HCT116 (cell line): ENCODE results near the gene EML4. TPM values are rescaled to one million over a fixed set of nuclear protein-coding genes. Genes with fewer than 3 reads are reported as not detected.

Experiments used
- ATAC-seq: fragments of 200-7000 bp; cut with Tn5 transposase; 2 replicates; pipeline ENCODE4 v1.9.1; 2020; ENCODE audit warnings: mild to moderate bottlenecking, moderate library complexity
- BruUV-seq: library from RNA; stranded (reverse); fragments of 400-500 nt; replicated peaks from 2 replicates; lab custom pipeline; 2021; lab: Mats Ljungman, UMichigan
- CTCF ChIA-PET: fragments of 300-600 bp; sonication (Branson Sonifier 250); formaldehyde crosslinking; loops from one replicate; lab custom pipeline; 2021; ENCODE audit warnings: antibody characterized with exemption; lab: Charles Lee
- POLR2A ChIA-PET: fragments of 300-600, 350-600 bp; sonication (Branson Sonifier 250); formaldehyde crosslinking; loops from one replicate; lab custom pipeline; 2021; ENCODE audit warnings: antibody characterized with exemption; lab: Charles Lee
- RAD21 ChIA-PET, 2 experiments: fragments of 300-600 bp; sonication (Branson Sonifier 250); formaldehyde crosslinking; loops; one replicate each; lab custom pipeline; 2023; ENCODE audit warnings: low total read pairs in 2 of 2; ENCODE audit not compliant: uncharacterized antibody in 2 of 2, unreplicated experiment in 2 of 2, low non-redundant PET in 1 of 2; lab: Charles Lee
- DNase-seq: peaks from one replicate; pipeline ENCODE4 v3.0.0-alpha.2; 2010; ENCODE audit warnings: low read depth, low spot score
- H2AFZ ChIP-seq: fragments of 200-600 bp; shearing (Covaris generic), sonication (generic); 2 replicates; pipeline ENCODE4 v1.6.1; 2017; ENCODE audit warnings: low read depth, mixed run types, mixed read lengths, antibody characterized with exemption, low read length; ENCODE audit not compliant: poor library complexity, severe bottlenecking
- H3K27ac ChIP-seq: 2 replicates; pipeline ENCODE4 v1.5.1; 2012; ENCODE audit warnings: low read depth, low read length
- H3K27me3 ChIP-seq: fragments of 200-600 bp; sonication (generic); 2 replicates; pipeline ENCODE4 v1.6.1; 2016; ENCODE audit warnings: mixed run types, low read length, mixed read lengths; ENCODE audit not compliant: insufficient read depth
- H3K36me3 ChIP-seq, 2 experiments: fragments of 200-500 bp in 1 of 2; fragments of 200-600 bp in 1 of 2; sonication (Bioruptor generic) in 1 of 2; sonication (generic) in 1 of 2; 2 replicates each; pipeline versions ENCODE4 v1.5.1 to v1.6.1; 2014 to 2016; ENCODE audit warnings: low read length in 2 of 2, inconsistent platforms in 1 of 2, mixed read lengths in 1 of 2, mixed run types in 1 of 2; ENCODE audit not compliant: insufficient read depth in 2 of 2, control insufficient read depth in 1 of 2
- H3K4me1 ChIP-seq, 2 experiments: fragments of 200-600 bp in 1 of 2; sonication (generic) in 1 of 2; 2 replicates each; pipeline versions ENCODE4 v1.5.1 to v1.6.1; 2012 to 2017; ENCODE audit warnings: low read length in 2 of 2, inconsistent platforms in 1 of 2, mild to moderate bottlenecking in 1 of 2, mixed read lengths in 1 of 2, mixed run types in 1 of 2, moderate library complexity in 1 of 2; ENCODE audit not compliant: insufficient read depth in 2 of 2, control insufficient read depth in 1 of 2
- H3K4me2 ChIP-seq: fragments of 200-600 bp; sonication (generic); 2 replicates; pipeline ENCODE4 v1.6.1; 2017; ENCODE audit warnings: mixed run types, low read length, mixed read lengths
- H3K4me3 ChIP-seq, 2 experiments: fragments of 200-600 bp in 1 of 2; sonication (generic) in 1 of 2; replicated peaks in 1 of 2; 2 replicates each; pipeline ENCODE4 v1.5.1; 2011 to 2016; ENCODE audit warnings: low read length in 2 of 2, control low read depth in 1 of 2, low read depth in 1 of 2, mild to moderate bottlenecking in 1 of 2, mixed read lengths in 1 of 2, mixed run types in 1 of 2
- H3K79me2 ChIP-seq: fragments of 200-600 bp; sonication (generic); 2 replicates; pipeline ENCODE4 v1.6.1; 2017; ENCODE audit warnings: mild to moderate bottlenecking, mixed run types, low read length, moderate library complexity, mixed read lengths; ENCODE audit not compliant: insufficient read depth
- H3K9ac ChIP-seq: fragments of 200-600 bp; sonication (generic); 2 replicates; pipeline ENCODE4 v1.6.1; 2016; ENCODE audit warnings: low read length, mixed read lengths
- H3K9me2 ChIP-seq: fragments of 200-600 bp; sonication (generic), shearing (Covaris generic); 2 replicates; pipeline ENCODE4 v1.6.1; 2017; ENCODE audit warnings: mixed run types, mild to moderate bottlenecking, moderate library complexity; ENCODE audit not compliant: insufficient read depth
- H3K9me3 ChIP-seq, 2 experiments: fragments of 200-500 bp in 1 of 2; fragments of 200-600 bp in 1 of 2; sonication (Bioruptor generic) in 1 of 2; sonication (generic) in 1 of 2; 2 replicates each; pipeline ENCODE4 v1.6.1; 2014 to 2017; ENCODE audit warnings: low read length in 2 of 2, mixed read lengths in 2 of 2, inconsistent platforms in 1 of 2, low read depth in 1 of 2, mild to moderate bottlenecking in 1 of 2, mixed run types in 1 of 2, moderate library complexity in 1 of 2; ENCODE audit not compliant: control insufficient read depth in 1 of 2, insufficient read depth in 1 of 2
- H4K20me1 ChIP-seq: fragments of 200-600 bp; sonication (generic), shearing (Covaris generic); 2 replicates; pipeline ENCODE4 v1.6.1; 2017; ENCODE audit warnings: mixed run types, mild to moderate bottlenecking, moderate library complexity; ENCODE audit not compliant: insufficient read depth
- CEBPB ChIP-seq: IDR thresholded peaks from 2 replicates; pipeline ENCODE4 v1.6.1; 2012; ENCODE audit warnings: low read depth
- EGR1 ChIP-seq: IDR thresholded peaks from 2 replicates; pipeline ENCODE4 v1.6.1; 2012; ENCODE audit warnings: low read depth
- ELF1 ChIP-seq: IDR thresholded peaks from 2 replicates; pipeline ENCODE4 v1.6.1; 2012; ENCODE audit warnings: low read depth, borderline replicate concordance
- EZH2 ChIP-seq: fragments of 200-600 bp; sonication (generic); IDR thresholded peaks from 2 replicates; pipeline ENCODE4 v1.6.1; 2017; ENCODE audit warnings: antibody characterized with exemption, mixed run types
- JUND ChIP-seq: IDR thresholded peaks from 2 replicates; pipeline ENCODE4 v1.6.1; 2012
- POLR2A ChIP-seq: IDR thresholded peaks from 2 replicates; pipeline ENCODE4 v1.7.0; 2011; ENCODE audit warnings: borderline replicate concordance; ENCODE audit not compliant: insufficient read depth, insufficient read length; ENCODE audit errors: extremely low read depth
- POLR2AphosphoS5 ChIP-seq: IDR thresholded peaks from 2 replicates; pipeline ENCODE4 v1.6.1; 2011; ENCODE audit warnings: mild to moderate bottlenecking, low read depth, low read length, moderate library complexity
- RAD21 ChIP-seq: IDR thresholded peaks from 2 replicates; pipeline ENCODE4 v1.6.1; 2012; ENCODE audit warnings: low read depth, mild to moderate bottlenecking
- SIN3A ChIP-seq: IDR thresholded peaks from 2 replicates; pipeline ENCODE4 v1.6.1; 2012; ENCODE audit warnings: low read depth
- ZNF274 ChIP-seq: fragments of 200-500 bp; sonication (Bioruptor generic); IDR thresholded peaks from 2 replicates; pipeline ENCODE4 v1.6.1; 2014; ENCODE audit warnings: mild to moderate bottlenecking, low read depth, low read length, inconsistent platforms
- intact Hi-C: fragments of 100-400 bp; cut with micrococcal nuclease; formaldehyde crosslinking; loops from 2 replicates; pipeline ENCODE4 v1.10.0; 2022
- total RNA-seq: library from RNA; stranded (reverse); gene quantifications from one replicate; pipeline ENCODE4 v1.2.1, GENCODE V29; 2021; ENCODE audit not compliant: unreplicated experiment
- TF ChIP-seq, protein P1 (sequence below): IDR thresholded peaks from 2 replicates; pipeline ENCODE4 v1.6.1; 2011; ENCODE audit warnings: mild to moderate bottlenecking, low read length, moderate library complexity; ENCODE audit not compliant: insufficient replicate concordance; ENCODE audit errors: extremely low read depth
- TF ChIP-seq, protein P2 (sequence below): IDR thresholded peaks from 2 replicates; pipeline ENCODE4 v1.6.1; 2012
- TF ChIP-seq, protein P3 (sequence below): IDR thresholded peaks from 2 replicates; pipeline ENCODE4 v1.6.1; 2012
- TF ChIP-seq, protein P4 (sequence below), 3 experiments: fragments of 200-600 bp in 1 of 3; sonication (generic) in 1 of 3; IDR thresholded peaks in 2 of 3; conservative IDR thresholded peaks in 1 of 3; 2 replicates each; pipeline ENCODE4 v1.5.1; 2012 to 2017; ENCODE audit warnings: low read depth in 2 of 3, low read length in 2 of 3, antibody characterized with exemption in 1 of 3, borderline replicate concordance in 1 of 3, control low read depth in 1 of 3, mild to moderate bottlenecking in 1 of 3, mixed read lengths in 1 of 3, mixed run types in 1 of 3, moderate library complexity in 1 of 3; ENCODE audit not compliant: insufficient read depth in 1 of 3

The EML4 gene
- total RNA-seq, 1 experiment from 2014 or later: 53.5 TPM

- TF ChIP-seq, protein P1, sequence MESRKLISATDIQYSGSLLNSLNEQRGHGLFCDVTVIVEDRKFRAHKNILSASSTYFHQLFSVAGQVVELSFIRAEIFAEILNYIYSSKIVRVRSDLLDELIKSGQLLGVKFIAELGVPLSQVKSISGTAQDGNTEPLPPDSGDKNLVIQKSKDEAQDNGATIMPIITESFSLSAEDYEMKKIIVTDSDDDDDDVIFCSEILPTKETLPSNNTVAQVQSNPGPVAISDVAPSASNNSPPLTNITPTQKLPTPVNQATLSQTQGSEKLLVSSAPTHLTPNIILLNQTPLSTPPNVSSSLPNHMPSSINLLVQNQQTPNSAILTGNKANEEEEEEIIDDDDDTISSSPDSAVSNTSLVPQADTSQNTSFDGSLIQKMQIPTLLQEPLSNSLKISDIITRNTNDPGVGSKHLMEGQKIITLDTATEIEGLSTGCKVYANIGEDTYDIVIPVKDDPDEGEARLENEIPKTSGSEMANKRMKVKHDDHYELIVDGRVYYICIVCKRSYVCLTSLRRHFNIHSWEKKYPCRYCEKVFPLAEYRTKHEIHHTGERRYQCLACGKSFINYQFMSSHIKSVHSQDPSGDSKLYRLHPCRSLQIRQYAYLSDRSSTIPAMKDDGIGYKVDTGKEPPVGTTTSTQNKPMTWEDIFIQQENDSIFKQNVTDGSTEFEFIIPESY: no peak
- no peak for TF ChIP-seq RAD21
- no peak for TF ChIP-seq EGR1
- no peak for TF ChIP-seq JUND
- TF ChIP-seq ZNF274: no peak
- TF ChIP-seq SIN3A: no peak
- TF ChIP-seq POLR2AphosphoS5: no peak
Measured at GRCh38 chr2:42203792-42204191, 34.6 kb downstream of the EML4 start (continued).

- no peak overlapping the region for H3K4me2 ChIP-seq
- DNase-seq: no peak
- H3K9ac ChIP-seq: no peak overlapping the region
- CTCF ChIA-PET: no interaction called here
- TF ChIP-seq ELF1 (no peak), ZNF274 (no peak), EZH2 (no peak), POLR2A (no peak), CEBPB (no peak)
- TF ChIP-seq, protein P2, sequence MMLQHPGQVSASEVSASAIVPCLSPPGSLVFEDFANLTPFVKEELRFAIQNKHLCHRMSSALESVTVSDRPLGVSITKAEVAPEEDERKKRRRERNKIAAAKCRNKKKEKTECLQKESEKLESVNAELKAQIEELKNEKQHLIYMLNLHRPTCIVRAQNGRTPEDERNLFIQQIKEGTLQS: no peak
- TF ChIP-seq, protein P3, sequence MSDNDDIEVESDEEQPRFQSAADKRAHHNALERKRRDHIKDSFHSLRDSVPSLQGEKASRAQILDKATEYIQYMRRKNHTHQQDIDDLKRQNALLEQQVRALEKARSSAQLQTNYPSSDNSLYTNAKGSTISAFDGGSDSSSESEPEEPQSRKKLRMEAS: no peak
- TF ChIP-seq, protein P4, sequence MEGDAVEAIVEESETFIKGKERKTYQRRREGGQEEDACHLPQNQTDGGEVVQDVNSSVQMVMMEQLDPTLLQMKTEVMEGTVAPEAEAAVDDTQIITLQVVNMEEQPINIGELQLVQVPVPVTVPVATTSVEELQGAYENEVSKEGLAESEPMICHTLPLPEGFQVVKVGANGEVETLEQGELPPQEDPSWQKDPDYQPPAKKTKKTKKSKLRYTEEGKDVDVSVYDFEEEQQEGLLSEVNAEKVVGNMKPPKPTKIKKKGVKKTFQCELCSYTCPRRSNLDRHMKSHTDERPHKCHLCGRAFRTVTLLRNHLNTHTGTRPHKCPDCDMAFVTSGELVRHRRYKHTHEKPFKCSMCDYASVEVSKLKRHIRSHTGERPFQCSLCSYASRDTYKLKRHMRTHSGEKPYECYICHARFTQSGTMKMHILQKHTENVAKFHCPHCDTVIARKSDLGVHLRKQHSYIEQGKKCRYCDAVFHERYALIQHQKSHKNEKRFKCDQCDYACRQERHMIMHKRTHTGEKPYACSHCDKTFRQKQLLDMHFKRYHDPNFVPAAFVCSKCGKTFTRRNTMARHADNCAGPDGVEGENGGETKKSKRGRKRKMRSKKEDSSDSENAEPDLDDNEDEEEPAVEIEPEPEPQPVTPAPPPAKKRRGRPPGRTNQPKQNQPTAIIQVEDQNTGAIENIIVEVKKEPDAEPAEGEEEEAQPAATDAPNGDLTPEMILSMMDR (IDR thresholded peaks at IDR 0.05 in 2 of 3, conservative IDR thresholded peaks at IDR 0.05 in 1 of 3; ENCODE audit: borderline replicate concordance in 1 of 3, insufficient read depth in 1 of 3, low read depth in 2 of 3, low read length in 2 of 3): no peak
- TF ChIP-seq, protein P1: no peak
- H3K9me2 ChIP-seq: no peaks in the 10 kb centered on the region
- H3K9me3 ChIP-seq: no peaks in the 10 kb centered on the region
- no peak overlapping the region for H3K4me3 ChIP-seq
- BruUV-seq: no TSS peak
- peaks cover 14% of the 10 kb centered on the region for H4K20me1 ChIP-seq
- H3K4me1 ChIP-seq: no peaks in the 10 kb centered on the region
- RAD21 ChIA-PET: no interaction called here
- peaks cover 56% of the 10 kb centered on the region for H3K79me2 ChIP-seq
- H3K36me3 ChIP-seq: no peaks in the 10 kb centered on the region
- intact Hi-C loops: no loop called here
- no peak for ATAC-seq
- POLR2A ChIA-PET: no interaction called here
- H3K27me3 ChIP-seq: no peaks in the 10 kb centered on the region
- no peak overlapping the region for H2AFZ ChIP-seq
- no peak overlapping the region for H3K27ac ChIP-seq
Measured at GRCh38 chr2:42205337-42205736, 36.2 kb downstream of the EML4 start.
